ENCODE data around the gene PDLIM4.

- TF ChIP-seq CTCF (conservative IDR thresholded peaks at IDR 0.05) (no peak), EZH2 (IDR thresholded peaks at IDR 0.05; ENCODE audit: low read depth) (no peak)
These were observed 30.8 kb upstream of the PDLIM4 start for GRCh38 chr5:132226516-132227234.
